ENCODE results near the gene SMAP2. TPM values are rescaled to one million over a fixed set of nuclear protein-coding genes. Genes with fewer than 3 reads are reported as not detected.

Gene SMAP2
- total RNA-seq, 1 experiment from 2014 or later, result 8.2 TPM

GRCh38 chr1:40384887-40385286 lies 11.4 kb downstream of the SMAP2 start:
- Histone ChIP-seq H3K27ac (ENCODE audit: insufficient read length, low read depth, low read length) (no peak overlapping the region), H3K4ac (ENCODE audit: low read depth, low read length) (no peak overlapping the region), H3K23ac (ENCODE audit: insufficient read length, low read depth, low read length) (no peak overlapping the region), H3K9ac (ENCODE audit: extremely low read depth, insufficient read length, low read length) (no peak overlapping the region), H3K27me3 (ENCODE audit: insufficient read depth, low read length) (no peaks in the 10 kb centered on the region), H3K79me2 (ENCODE audit: insufficient read depth, low read length) (no peaks in the 10 kb centered on the region), H2AK5ac (ENCODE audit: insufficient read length, low read length) (no peak overlapping the region), H3K9me3 (ENCODE audit: control insufficient read depth, low read depth, low read length) (no peaks in the 10 kb centered on the region), H3K4me2 (ENCODE audit: insufficient read depth, insufficient read length, low read length) (no peak overlapping the region), H4K5ac (ENCODE audit: insufficient read length, low read depth, low read length) (no peak overlapping the region), H2BK120ac (ENCODE audit: low read depth, low read length, poor library complexity, severe bottlenecking) (no peak overlapping the region), H2BK5ac (ENCODE audit: insufficient read length, low read length) (no peak overlapping the region), H2BK15ac (ENCODE audit: low read depth, low read length) (no peak overlapping the region), H3K4me1 (ENCODE audit: insufficient read depth, low read length) (no peaks in the 10 kb centered on the region; the same call in 1 of the 2 replicates), H3K18ac (ENCODE audit: insufficient read length, low read depth, low read length) (no peak overlapping the region), H2BK20ac (ENCODE audit: low read depth, low read length, poor library complexity, severe bottlenecking) (no peak overlapping the region), H3K23me2 (ENCODE audit: insufficient read length, low read depth, low read length, poor library complexity, severe bottlenecking) (no peaks in the 10 kb centered on the region), H2AFZ (ENCODE audit: low read length) (no peak overlapping the region), H3T11ph (ENCODE audit: low read length) (no peak overlapping the region), H4K20me1 (ENCODE audit: control insufficient read depth, insufficient read depth, insufficient read length) (no peaks in the 10 kb centered on the region), H3K79me1 (ENCODE audit: insufficient read depth, low read depth, low read length, poor library complexity, severe bottlenecking) (no peaks in the 10 kb centered on the region), H4K91ac (ENCODE audit: insufficient read length, low read depth, low read length) (no peak overlapping the region), H3K56ac (ENCODE audit: insufficient read length, low read depth, low read length) (no peak overlapping the region), H4K8ac (replicated peaks; ENCODE audit: insufficient read length, low read depth, low read length) (no peak overlapping the region), H2BK12ac (ENCODE audit: insufficient read length, low read depth, low read length) (no peak overlapping the region), H3K14ac (ENCODE audit: insufficient read depth, low read length) (no peak overlapping the region)
- WGBS (ENCODE audit: extremely low coverage, insufficient read length, low lambda C conversion rate), result no CpG with 5 or more reads among the region's 6 CpGs
- TF ChIP-seq CTCF (conservative IDR thresholded peaks at IDR 0.05), result no peak
- Mint-ChIP-seq H3K9me3 (no peaks in the 10 kb centered on the region), H3K4me1 (peaks cover 9 to 11% of the 10 kb centered on the region in 2 experiments), H3K27me3 (ENCODE audit: low read depth) (no peaks in the 10 kb centered on the region), H3K4me3 (no peak overlapping the region), H3K36me3 (ENCODE audit: insufficient read depth in 1 of 3, low read depth in 3 of 3) (peaks cover 0 to 2% (median 0%) of the 10 kb centered on the region in 3 experiments; a peak in 2 of 7 replicates), H3K27ac (no peak overlapping the region; a peak in 1 of 7 replicates)
- no peak for DNase-seq

Data from H9 (cell line).